Activated gamma-delta T cell (primary cell): ENCODE measurements around the gene PGA3.
"Not testable (repeated sequence)": the region's sequence is repeated elsewhere in the genome, so short reads cannot be mapped to it uniquely, and the experiment has no call there.

ENCODE experiments used
- DNase-seq: peaks from one replicate; lab custom pipeline; 2025; lab: John Stamatoyannopoulos, UW

The PGA3 gene

GRCh38 chr11:61207636-61208310, 4.5 kb downstream of the PGA3 start:
- not testable (repeated sequence) for DNase-seq

- DNase-seq: not testable (repeated sequence)
Observed at GRCh38 chr11:61210629-61211028, 7.3 kb downstream of the PGA3 start.

GRCh38 chr11:61211327-61211952, 8.1 kb downstream of the PGA3 start:
- not testable (repeated sequence) for DNase-seq

- not testable (repeated sequence) for DNase-seq
Observed at GRCh38 chr11:61212202-61212601, 8.9 kb downstream of the PGA3 start.

- DNase-seq: not testable (repeated sequence)
Observed at GRCh38 chr11:61213711-61214324, 10.5 kb downstream of the PGA3 start.

- not testable (repeated sequence) for DNase-seq
Observed at GRCh38 chr11:61218306-61218705, 15.0 kb downstream of the PGA3 start.

GRCh38 chr11:61219016-61219415, 15.7 kb downstream of the PGA3 start:
- DNase-seq: not testable (repeated sequence)

- not testable (repeated sequence) for DNase-seq
Observed at GRCh38 chr11:61222047-61222446, 18.7 kb downstream of the PGA3 start, which contains the start of gene PGA4. PGA4 (plus strand) TSS chr11:61222347; CDS start chr11:61222401, 54 bp downstream.

GRCh38 chr11:61222692-61223091, 19.4 kb downstream of the PGA3 start:
- not testable (repeated sequence) for DNase-seq

GRCh38 chr11:61226457-61227137, 23.3 kb downstream of the PGA3 start:
- DNase-seq: not testable (repeated sequence)

- not testable (repeated sequence) for DNase-seq
Observed at GRCh38 chr11:61229458-61229857, 26.1 kb downstream of the PGA3 start.

- not testable (repeated sequence) for DNase-seq
Observed at GRCh38 chr11:61231033-61231432, 27.7 kb downstream of the PGA3 start.

- DNase-seq: not testable (repeated sequence)
Observed at GRCh38 chr11:61231585-61231984, 28.3 kb downstream of the PGA3 start.

GRCh38 chr11:61232548-61233145, 29.3 kb downstream of the PGA3 start:
- not testable (repeated sequence) for DNase-seq

GRCh38 chr11:61237130-61237529, 33.8 kb downstream of the PGA3 start:
- DNase-seq: not testable (repeated sequence)

- DNase-seq: not testable (repeated sequence)
Observed at GRCh38 chr11:61240288-61240687, 37.0 kb downstream of the PGA3 start.

GRCh38 chr11:61240875-61241274, 37.6 kb downstream of the PGA3 start, which contains the start of gene PGA5:
PGA5 (plus strand) TSS chr11:61241175; CDS start chr11:61241227, 52 bp downstream.
- not testable (repeated sequence) for DNase-seq

GRCh38 chr11:61241526-61241925, 38.2 kb downstream of the PGA3 start:
- not testable (repeated sequence) for DNase-seq

- DNase-seq: not testable (repeated sequence)
Observed at GRCh38 chr11:61245284-61245964, 42.1 kb downstream of the PGA3 start.

GRCh38 chr11:61248071-61248470, 44.8 kb downstream of the PGA3 start:
- DNase-seq: not testable (repeated sequence)

- not testable (repeated sequence) for DNase-seq
Observed at GRCh38 chr11:61249201-61249600, 45.9 kb downstream of the PGA3 start.
